HG03175 (cell line): ENCODE results near the gene AHCTF1.
"Not testable (repeated sequence)": the region's sequence is repeated elsewhere in the genome, so short reads cannot be mapped to it uniquely, and the experiment has no call there.

Experiments used
- ATAC-seq: cut with Tn5 transposase; IDR thresholded peaks from one replicate; pipeline ENCODE4 v1.9.1; 2021; ENCODE audit warnings: mild to moderate bottlenecking, moderate library complexity; ENCODE audit not compliant: unreplicated experiment

AHCTF1 gene

DNA sequence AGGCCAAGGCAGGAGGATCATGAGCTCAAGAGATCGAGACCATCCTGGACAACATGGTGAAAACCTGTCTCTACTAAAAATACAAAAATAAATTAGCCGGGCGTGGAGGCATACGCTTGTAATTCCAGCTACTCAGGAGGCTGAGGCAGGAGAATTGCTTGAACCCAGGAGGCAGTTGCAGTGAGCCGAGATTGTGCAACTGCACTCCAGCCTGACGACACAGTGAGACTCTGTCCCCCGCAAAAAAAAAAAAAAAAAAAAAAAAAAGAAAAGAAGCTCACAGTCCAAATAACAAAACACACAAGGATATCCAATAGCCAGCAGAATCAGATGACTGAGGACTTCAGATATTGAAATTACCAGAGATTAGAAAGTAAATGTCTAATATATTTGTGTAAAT, 11.8 kb downstream of the AHCTF1 start:
- ATAC-seq, result no peak

- not testable (repeated sequence) for ATAC-seq
Observed at GRCh38 chr1:246916026-246916923, 15.5 kb downstream of the AHCTF1 start.

GRCh38 chr1:246907472-246907871, 24.3 kb downstream of the AHCTF1 start:
- peak; percentile 67 for ATAC-seq

GRCh38 chr1:246906833-246907232, 24.9 kb downstream of the AHCTF1 start:
- no peak for ATAC-seq

DNA sequence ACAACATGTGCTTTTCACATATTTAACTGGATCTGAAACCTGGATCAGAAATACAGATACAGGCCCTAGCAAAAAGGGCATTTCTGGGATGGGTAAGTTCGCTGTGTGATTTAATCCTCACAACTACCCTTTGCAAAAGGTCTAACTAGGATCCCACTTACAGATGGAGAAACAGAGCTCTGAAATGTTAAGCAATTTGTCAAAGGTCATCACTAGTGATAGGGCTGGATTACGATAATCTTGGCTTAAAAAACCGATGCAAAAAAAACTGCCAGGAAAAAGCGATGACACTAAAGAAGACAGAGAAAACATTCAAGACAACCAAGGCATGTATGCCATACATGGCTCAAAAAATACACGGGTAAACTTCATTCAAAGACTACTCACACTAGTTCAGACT, 29.9 kb downstream of the AHCTF1 start:
- no peak for ATAC-seq

DNA sequence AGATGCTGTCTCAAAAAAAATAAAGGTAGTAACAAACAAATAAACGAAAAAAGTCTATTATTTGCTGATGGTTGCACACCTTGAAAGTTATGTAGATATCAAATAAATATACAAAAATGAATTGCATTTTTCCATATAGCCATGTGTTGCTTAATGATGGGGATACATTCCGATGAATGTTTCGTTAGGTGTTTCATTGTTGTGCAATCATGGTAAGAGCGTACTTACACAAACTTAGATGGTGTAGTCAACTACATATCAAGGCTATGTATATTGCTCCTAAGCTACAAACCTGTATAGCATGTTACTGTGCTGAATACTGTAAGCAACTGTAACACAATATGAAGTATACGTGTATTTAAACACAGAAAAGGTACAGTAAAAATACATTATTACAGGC, 34.4 kb downstream of the AHCTF1 start:
- ATAC-seq, result no peak

GRCh38 chr1:246893191-246893939, 38.4 kb downstream of the AHCTF1 start:
- ATAC-seq, result peak; percentile 62

- no peak for ATAC-seq
Observed at GRCh38 chr1:246891105-246891504, 40.6 kb downstream of the AHCTF1 start.

- ATAC-seq, result no peak
Observed at GRCh38 chr1:246888522-246888921, 43.2 kb downstream of the AHCTF1 start.

DNA sequence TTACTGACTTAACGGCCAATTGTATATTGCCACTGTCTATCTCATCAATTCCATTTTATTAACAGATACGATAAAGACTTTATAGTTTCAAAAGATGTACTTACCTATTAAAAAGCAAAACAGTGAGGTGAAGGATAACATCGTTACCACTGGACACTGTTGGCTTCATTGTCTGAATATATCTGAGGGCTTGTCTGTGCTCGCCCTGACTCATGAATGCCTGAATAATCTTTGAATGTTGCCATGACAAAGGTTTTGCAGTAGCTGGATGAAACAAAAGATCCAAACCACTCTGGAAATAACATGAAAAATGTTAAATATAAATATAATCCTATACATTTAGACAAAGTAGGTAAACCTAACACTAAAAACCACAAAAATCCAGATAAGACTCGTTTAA, 46.4 kb downstream of the AHCTF1 start:
- ATAC-seq, result not testable (repeated sequence)

DNA sequence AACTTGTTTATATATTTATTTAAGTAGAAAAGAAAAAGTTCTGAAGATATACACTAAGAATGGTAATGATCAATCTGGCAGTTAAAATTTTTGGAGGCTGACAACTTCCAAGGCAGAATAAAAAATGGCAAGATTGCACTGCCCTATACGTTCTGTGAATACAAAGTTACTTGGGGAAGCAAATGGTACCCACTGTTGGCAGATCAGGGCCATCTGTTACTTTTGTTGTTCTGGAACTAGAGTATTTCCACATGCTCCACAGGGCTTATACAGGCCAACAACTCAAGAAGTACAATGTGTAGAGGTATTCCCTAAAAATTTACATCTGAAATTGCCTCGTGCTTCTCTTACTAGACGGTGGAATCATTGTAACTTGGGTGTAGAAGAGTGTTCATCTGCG, 53.2 kb downstream of the AHCTF1 start:
- ATAC-seq, result no peak

- ATAC-seq, result no peak
Observed at GRCh38 chr1:246876431-246876830, 55.3 kb downstream of the AHCTF1 start.

- ATAC-seq, result peak; percentile 71
Observed at GRCh38 chr1:246875041-246876026, 56.4 kb downstream of the AHCTF1 start.

- ATAC-seq, result no peak
Observed at GRCh38 chr1:246865921-246866320, 65.8 kb downstream of the AHCTF1 start.

DNA sequence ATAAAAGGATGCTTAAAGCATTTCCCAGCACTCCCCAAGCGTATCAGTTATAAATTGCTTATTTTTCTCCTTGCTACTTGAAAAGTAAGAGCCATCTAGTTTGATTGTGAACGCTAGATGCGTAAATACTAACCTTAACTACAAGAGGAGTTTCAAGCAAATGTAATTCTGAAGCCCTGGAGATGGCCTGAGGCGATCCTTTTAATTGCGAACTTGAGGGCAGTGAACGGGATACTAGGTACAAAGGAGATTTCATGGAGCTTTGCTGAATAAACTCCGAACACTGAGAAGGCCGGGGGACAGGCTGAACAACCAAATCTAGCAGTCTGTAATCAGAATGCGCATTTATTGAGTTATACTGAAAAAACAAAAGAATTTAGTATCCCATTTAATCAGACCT, 68.0 kb downstream of the AHCTF1 start:
- not testable (repeated sequence) for ATAC-seq

GRCh38 chr1:246860401-246860800, 71.3 kb downstream of the AHCTF1 start:
- no peak for ATAC-seq

GRCh38 chr1:246856371-246856770, 75.4 kb downstream of the AHCTF1 start:
- no peak for ATAC-seq

GRCh38 chr1:246850640-246851039, 81.1 kb downstream of the AHCTF1 start:
- ATAC-seq, result not testable (repeated sequence)

DNA sequence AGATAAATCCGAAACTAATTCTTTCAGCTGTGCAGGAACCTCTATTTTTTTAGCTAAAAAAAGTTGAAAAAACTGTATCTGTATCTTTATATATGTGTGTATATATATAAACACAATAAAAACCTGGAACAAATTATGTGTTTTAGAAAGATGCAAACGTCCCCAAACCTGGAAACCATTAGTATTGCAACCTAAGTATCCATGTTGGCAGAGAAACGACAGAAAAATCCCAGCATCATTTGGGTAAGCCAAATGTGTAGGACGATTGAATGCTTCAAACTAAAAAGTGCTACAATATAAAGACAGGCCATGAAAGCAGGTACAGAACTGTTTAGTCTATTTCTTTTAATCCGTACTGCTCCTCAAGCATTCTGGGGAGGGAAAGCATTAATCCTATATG, 87.9 kb downstream of the AHCTF1 start:
- ATAC-seq, result no peak

- ATAC-seq, result not testable (repeated sequence)
Observed at GRCh38 chr1:246840761-246841160, 91.0 kb downstream of the AHCTF1 start.

GRCh38 chr1:246838118-246838456, 93.7 kb downstream of the AHCTF1 start:
- no peak for ATAC-seq
